Forelimb muscle (tissue), 1 donor: ENCODE results near the gene AP5Z1. TPM values are rescaled to one million over a fixed set of nuclear protein-coding genes. Genes with fewer than 3 reads are reported as not detected.
"Not testable (repeated sequence)": the region's sequence is repeated elsewhere in the genome, so short reads cannot be mapped to it uniquely, and the experiment has no call there.

Experiments used
- DNase-seq: peaks from one replicate; pipeline ENCODE4 v3.0.0-alpha.2; 2013; ENCODE audit warnings: low read depth
- polyA plus RNA-seq: library from polyadenylated mRNA; unstranded; fragments of 120-200 nt; gene quantifications from one replicate; pipeline ENCODE4 v1.2.1, GENCODE V29; 2013; ENCODE audit not compliant: insufficient read length

Gene AP5Z1
- polyA plus RNA-seq, 1 donor, result 14.1 TPM

DNA sequence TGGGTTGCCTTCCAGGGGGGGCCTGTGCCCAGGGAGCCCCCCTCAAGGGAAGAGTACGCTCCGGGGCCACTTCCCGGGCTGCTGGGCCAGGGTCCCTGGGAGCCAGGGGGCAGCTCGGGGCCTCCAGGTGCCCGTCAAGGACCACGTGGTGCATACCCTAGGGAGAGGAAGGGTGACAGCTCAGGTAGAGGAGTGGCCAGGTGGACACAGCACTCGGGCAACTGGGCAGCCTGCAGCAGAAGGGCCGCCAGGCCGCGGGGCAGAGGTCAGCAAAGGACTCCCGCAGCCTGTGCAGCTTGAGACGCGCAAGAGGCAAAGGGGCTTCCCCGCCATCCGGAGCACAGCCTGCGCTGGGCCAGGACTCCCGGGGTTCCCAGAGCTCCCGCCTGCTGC is 26.4 kb downstream of the AP5Z1 start:
- no peak for DNase-seq

DNA sequence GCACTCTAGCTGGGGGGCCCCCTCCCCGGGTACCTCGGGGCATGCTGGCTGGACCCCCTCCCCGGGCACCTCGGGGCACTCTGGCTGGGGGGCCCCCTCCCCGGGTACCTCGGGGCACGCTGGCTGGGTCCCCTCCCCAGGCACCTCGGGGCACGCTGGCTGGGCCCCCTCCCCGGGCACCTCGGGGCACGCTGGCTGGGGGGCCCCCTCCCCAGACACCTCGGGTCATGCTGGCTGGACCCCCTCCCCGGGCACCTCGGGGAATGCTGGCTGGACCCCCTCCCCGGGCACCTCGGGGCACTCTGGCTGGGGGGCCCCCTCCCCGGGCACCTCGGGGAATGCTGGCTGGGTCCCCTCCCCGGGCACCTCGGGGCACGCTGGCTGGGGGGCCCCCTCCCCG is 27.2 kb downstream of the AP5Z1 start:
- not testable (repeated sequence) for DNase-seq

DNA sequence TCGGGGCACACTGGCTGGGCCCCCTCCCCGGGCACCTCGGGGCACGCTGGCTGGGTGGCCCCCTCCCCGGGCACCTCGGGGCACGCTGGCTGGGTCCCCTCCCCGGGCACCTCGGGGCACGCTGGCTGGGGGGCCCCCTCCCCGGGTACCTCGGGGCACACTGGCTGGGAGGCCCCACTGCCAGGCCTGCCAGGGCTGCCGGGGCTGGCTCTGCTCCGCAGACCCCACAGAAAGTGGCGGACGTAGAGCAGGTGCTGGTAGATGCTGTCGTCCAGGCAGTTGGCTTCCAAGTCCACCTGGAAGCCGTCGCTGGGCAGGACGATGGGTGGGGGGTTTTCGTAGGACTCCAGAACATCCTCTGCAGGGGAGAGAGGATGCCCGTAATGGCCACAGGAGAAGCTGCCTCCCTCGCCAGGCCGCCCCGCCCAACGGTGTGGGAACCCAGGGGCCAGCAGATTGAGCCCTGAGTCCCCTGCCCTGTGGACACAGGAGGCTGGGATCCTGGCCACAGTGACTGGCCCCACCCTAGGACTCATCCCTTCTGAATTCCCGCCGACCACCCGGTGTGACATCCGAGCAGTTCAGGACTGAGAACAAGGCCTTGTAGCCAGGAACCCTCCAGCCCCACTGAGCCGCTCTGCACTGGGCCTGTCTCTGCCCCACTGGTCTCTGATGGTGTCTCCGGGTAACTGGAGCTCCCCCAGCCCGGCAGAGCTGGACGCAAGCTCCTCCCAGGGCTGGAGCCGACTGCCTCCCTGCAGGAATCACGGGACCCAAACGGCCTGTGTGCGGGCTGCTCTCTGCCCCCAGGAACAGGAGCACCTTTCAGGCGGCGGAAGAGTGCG is 28.2 kb downstream of the AP5Z1 start:
- no peak for DNase-seq

DNA sequence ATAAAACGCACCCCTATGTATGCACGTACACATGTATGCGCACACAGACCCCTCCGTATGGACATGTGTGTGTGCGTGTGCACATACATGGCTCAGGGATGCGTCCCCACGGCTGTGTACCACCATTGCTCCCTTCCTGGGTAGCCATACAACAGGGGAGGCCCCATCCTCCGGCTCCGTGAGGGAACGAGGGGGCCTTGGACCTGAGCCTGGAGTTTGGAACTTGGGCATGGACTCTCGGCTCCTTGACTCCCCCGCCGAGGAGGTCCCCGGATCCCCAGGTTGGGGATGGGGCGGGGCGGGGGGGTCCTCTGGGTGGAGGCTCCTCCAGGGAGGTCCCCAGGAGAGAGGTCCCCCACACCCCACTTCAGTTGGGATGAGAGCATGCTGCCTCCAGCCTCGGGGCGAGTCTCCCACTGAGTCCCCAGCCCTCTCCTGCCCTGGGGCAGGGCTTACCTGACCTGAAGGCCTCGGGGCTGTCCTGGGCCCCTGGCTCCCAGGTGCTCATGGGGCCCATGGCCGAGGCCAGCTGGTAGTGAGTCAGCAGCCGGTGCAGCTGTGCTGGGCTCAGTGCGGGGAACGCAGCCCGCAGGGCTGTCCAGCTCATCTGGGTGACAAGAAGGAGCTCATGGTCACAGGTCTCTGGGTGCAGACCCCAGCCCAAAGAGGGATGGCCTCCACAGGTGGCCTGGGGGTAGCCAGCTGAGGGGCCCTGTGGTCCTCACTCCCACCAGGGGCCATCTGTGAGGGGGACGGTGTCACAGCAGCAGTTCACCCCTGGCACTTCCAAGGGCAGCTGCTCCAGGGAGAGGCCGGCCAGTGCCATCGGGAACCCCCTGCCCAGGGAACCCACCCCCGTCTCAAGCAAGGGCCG is 29.9 kb downstream of the AP5Z1 start:
- no peak for DNase-seq

DNA sequence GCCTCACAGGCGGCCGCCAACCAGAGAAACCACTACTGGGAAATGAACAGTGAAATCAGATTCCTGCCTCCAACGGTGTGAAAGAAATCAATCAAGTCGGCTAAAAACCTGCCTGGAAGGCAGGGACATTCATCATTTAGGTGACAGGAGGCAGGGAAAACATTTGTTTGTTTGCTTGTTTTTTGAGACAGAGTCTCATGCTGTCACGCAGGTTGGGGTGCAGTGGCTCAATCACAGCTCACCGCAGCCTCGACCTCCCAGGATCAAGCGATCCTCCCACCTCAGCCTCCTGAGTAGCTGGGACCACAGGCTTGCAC is 30.5 kb downstream of the AP5Z1 start:
- no peak for DNase-seq

DNA sequence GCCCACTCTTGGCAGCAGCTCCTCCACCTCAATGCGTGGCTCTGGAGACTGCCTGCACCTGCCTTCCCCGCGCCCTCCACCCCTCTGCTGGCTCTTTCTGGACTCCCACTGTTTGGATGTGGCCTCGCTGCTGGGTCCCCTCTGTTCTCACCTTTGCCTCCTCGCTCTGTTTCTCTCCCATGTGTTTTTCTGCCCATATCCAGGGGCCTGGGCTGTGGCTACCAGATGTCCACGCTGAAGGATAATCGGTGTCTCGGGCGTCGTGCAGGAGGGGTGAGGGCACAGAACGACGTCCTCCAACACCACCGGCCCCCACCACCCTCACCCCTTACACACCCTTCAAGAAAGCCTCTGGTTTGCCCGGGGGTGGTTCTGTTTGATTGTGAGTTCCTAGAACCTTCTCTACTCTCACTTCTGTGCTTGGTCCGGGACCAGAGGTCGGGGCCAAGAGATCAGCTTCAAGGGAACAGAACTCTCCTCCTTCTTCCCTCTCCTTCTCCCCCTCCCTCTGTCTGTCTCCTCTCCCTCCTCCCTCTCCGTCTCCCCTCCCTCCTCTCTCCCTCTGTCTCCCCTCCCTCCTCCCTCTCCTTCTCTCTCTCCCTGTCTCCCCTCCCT is 31.7 kb downstream of the AP5Z1 start:
- DNase-seq, result no peak

DNA sequence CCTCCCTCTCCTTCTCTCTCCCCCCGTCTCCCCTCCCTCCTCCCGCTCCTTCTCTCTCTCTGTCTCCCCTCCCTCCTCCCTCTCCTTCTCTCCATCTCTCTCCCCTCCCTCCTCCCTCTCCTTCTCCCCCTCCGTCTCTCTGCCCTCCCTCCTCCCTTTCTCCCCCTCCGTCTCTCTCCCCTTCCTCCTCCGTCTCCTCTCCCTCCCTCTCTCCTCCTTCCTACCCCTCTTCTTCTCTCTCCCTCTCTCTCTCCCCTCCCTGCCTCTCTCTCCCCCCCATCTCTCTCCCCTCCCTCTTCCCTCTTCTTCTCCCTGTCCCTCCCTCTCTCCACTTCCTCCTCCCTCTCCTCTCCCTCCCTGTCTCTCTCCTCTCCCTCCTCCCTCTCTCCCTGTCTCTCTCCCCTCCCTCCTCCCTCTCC is 32.2 kb downstream of the AP5Z1 start:
- DNase-seq, result no peak

DNA sequence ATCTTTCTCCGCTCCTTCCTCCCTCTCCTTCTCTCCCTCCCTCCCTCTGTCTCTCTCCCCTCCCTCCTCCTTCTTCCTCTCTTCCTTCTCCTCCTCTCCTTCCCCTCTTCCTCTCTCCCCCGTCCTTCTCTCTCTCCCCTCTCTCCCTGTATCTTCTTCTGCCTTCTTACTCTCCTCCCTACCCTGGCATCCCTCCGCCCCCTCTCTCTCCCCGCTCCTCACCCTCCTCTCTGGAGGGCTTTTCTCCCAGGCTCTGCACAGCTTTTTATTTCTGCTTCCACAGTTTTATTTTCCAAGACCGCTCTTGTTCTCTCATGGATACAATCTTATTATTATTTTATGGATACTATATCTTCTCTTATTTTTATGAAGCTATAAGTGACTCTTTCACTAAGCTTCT is 32.6 kb downstream of the AP5Z1 start:
- DNase-seq, result no peak

DNA sequence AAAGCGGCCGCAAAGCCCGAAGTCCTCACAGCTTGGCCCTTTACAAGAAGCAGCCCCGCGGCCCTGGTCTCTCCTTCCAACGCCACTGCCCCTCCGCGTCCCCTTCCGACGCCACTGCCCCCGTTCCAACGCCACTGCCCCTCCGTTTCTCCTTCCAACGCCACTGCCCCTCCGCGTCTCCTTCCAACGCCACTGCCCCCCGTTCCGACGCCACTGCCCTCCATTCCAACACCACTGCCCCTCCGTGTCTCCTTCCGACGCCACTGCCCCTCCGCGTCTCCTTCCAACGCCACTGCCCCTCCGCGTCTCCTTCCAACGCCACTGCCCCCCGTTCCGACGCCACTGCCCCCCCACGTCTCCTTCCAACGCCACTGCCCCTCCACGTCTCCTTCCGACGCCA is 33.1 kb downstream of the AP5Z1 start:
- DNase-seq, result no peak

DNA sequence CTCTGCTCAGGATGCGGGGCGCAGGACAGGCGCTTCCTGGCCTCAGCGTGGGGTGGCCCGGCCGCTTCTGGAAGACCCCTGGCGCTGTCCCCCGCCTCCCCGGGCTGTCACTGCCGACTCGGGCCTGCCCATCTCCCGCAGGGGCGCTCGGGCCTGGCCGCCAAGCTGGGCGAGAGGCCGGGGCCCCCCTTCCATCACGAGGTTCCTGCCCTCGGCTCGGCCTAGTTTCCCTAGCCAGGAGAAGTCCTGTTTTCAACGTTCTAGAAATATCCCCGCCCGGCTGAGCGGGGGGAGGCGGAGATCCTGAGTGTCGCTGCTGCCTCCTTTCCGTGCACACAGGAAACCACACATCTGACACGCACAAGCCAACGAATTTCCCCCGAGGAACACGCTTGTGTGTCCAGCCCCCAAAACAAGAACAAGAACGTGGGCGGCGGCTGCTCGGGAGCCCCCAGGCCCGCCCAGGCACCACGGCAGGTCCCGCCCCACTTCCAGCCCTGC is 33.7 kb downstream of the AP5Z1 start:
- DNase-seq, result no peak

DNA sequence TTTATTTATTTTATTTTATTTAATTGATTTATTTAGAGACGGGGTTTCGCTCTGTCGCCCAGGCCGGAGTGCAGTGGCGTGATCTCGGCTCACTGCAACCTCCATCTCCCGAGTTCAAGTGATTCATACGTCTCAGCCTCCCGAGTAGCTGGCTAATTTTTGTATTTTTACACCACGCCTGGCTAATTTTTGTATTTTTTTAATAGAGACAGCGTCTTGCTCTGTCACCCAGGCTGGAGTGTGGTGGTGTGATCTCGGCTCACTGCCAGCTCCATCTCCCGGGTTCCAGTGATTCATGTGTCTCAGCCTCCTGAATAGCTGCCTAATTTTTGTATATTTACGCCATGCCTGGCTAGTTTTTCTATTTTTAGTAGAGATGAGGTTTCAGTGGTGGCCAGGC is 34.2 kb downstream of the AP5Z1 start:
- no peak for DNase-seq

DNA sequence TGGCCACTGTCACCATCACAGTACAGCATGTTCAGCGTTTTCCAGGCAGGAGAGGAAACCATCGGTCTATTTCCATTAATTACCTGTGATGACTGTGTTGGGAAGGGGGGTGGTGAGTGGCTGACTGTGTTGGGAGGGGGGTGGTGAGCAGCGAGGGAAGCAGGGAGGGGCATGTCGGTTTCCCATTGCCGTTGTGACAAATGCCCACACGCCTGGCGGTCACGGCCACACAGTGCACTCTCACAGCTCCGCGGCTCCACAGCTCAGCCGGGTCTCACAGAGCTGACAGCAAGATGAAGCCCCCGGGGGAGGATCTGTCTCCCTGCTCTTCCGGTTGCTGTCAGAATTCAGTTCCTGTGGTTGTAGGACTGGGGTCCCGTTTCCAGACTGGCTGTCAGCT is 39.0 kb downstream of the AP5Z1 start:
- no peak for DNase-seq

DNA sequence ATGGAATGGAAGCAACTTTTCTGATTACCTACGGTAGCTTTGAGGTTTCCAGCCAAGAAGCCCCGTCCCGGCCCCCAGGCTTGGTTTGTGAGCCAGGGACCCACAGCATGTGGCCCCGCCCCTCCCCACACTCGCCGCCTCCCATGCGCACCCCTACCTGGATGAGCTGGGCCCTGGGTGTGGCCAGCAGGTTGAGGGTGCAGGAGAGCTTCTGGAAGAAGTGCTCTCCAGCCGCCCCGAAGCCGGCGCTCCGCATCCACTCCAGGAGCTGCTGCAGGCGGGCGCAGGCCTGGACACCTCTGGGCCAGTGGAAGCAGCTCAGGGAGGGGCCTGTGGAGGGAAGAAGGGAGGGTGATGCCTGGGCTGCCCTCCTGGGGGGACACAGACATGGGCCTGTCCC is 39.7 kb downstream of the AP5Z1 start:
- DNase-seq, result no peak

DNA sequence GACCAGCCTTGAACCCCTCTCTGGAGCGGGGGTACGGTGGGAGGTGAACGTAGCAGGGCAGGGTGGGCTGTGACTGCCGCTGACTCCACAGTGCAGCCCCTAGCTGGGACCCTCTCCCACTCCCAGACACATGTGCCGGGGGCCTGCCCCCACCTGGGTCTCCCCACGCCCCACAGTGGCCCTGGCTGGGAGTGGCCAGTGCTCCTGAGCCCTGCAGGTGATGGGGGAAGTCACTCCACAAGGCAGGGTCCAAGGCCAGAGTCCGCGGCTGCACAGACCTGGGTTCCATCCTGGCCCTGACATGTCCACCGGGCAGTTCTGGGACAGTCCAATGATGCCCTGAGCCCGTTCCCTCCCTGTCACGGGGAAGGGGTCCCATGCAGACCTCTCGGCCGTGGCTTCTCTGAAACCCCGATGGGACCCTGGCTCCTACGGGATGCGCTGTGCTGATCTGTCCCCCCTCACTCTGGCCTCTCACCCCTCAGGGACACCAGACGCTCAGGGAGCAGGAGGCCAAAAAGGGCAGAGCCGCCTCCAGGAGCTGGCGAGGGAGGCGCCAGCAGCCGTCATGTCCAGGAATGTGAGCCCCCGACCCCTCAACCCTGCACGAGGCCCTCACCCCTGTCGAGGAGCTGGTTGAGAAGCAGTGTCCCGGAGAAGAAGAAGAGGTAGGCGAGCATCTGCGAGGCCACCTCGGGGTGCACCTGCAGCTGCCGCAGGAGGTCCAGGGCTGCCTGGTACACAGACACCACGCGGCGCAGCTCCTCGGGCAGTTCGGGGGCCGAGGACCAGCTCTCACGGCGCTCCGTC is 40.4 kb downstream of the AP5Z1 start:
- DNase-seq, result no peak

DNA sequence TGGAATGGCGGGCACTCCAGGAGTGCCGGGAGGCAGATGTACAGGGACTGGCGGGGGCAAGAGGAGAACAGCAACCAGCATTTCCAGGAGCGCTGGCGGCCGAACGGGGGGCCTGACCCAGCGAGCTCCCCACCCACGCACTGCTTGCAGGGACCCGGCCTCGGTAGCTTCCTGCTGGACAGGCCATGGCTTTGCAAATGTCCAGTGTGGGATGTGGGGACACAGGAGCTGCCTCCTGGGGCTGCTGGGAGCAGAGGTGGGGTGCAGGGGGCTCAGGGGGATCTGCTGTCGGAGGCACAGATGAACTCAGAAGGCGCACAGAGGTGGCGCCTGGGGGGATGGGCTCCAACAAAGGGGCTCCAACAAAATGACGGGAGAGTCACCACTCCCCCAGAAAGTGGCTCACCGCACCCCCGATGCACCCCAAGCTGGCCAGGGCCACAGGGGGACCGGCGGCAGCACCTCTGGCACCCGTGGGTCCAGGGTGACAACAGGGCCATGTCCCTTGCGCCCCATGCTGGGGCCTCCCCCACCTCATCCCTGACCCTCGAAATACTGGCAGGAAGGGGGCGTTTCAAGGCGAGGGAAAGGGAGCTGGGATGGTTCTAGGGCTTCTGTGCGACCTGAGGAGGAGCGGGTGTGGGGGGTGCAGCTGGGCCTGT is 41.1 kb downstream of the AP5Z1 start:
- DNase-seq, result no peak

DNA sequence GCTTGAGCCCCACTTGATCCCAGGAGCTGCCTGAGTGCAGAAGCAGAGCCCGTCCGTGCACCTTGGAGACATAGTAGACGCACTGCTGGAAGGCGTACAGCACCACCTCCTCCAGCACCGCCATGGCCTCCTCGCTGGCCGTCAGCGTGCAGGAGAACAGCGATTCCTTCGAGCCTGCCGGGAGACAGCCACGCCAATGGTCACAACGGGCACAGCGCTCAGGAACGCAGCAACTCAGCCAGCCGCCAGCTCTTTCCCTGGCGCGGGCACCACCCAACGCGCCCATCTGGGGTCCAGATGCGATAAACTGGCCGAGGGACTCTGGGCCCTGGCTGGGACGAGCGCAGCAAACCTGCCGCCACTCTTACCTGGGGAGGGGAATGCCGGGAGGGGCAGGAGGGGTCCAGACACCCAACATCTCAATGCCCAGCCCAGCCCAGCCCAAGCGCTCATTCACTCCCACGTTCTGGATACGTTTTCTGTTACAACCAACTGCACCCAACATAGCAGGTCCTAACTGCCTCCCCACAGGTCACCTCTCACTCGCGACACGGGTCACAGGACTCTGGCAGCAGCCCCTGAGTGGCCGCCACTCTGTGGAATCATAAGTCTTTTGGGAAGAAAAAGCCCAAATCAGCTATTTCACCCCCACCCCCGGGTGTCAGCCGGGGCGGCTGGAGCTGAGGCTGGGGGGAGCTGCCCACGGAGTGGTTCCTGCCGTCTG is 41.9 kb downstream of the AP5Z1 start:
- DNase-seq, result no peak

DNA sequence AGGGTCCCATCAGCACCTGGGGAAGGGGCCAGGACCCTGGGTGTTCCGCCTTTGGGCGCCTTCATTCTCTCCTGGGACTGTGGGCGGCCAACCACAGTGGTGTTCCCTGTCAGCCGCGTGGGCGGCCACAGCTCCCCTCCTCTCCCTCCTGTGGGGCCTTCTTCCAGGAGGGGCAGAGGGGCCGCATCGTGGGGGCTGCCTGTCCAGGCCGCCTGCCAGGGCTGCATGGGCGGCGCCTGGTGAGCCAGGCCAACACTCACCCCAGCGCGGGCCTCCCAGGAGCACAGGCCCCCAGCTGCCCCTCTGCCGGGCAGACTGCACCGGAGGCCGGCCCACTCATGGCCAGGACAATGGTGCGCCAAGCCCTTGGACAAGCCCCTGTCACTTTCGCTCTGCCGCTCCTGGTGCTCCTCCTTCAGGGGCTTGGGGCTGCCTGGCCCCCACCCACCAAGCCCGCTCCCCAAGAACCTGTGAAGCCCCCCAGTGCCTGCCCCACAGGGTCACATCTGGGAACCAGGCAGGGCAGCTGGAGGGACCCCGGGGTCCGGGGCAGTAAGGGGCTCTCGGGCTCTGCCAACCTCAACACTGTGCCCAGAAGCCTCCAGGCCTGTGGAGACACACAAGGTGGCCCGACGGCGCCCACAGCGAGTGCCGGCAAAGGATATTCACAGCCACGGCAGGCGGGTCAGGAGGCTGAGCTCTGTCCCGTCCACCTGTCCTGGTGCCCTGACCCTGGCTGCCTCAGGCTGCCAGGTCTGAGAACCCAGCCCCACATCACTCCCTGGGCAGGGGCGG is 42.8 kb downstream of the AP5Z1 start:
- DNase-seq, result no peak

DNA sequence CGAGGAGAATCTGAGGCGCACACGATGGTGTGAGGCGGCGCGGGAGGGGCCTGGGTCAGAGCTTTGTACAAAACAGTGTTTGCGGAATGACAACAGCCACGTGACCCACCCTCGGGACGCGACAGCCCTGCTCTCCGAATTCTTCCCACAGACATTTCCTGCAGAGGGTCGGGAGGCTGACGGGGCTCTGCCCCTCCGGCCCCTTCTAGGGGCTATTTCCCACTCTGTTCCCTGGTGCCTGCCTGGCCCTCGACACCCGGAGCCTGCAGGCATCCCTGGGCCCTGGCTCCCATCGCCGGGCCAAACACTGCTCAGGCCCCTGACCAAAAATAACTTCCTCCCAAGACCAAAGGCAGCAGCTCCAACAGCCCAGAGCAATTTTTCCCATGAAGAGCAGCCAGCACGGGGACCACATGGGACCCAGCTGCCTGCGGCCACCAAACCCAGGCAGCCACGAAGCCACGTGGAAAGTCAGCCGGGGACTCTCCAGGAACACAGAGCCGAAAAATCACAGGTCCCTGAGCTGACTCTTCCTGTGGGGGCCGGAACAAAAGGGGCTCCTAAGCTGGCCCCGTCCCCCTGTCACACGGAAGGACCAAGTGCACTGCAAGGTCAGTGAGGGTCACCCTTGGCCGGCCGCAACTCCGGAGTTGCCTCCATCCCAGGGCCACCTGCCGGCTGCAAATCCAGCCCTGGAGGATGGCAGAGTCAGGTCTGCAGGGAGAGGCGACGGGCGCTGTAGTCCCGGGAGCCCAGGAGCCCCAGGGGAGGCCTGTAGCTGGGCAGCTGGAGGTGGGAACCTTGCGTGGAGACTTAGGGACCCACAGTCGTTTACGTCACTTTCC is 44.4 kb downstream of the AP5Z1 start:
- DNase-seq, result no peak
